ENCODE measurements around the gene MEGF8. TPM values are rescaled to one million over a fixed set of nuclear protein-coding genes. Genes with fewer than 3 reads are reported as not detected.

Gene MEGF8
- total RNA-seq, 4 donors from 2014 or later: 6.4 to 11.1 (median 10.3) TPM

GRCh38 chr19:42294471-42295137 is 30.8 kb upstream of the MEGF8 start:
- H3K36me3 ChIP-seq: peaks cover 46 to 72% (median 46%) of the 10 kb centered on the region in 3 donors
- H3K27me3 ChIP-seq: no peaks in the 10 kb centered on the region
- DNase-seq: no peak
- H3K27ac ChIP-seq: no peak overlapping the region
- WGBS, 2 donors: 84 to 90% methylated on average over 10 to 18 of the region's 24 CpGs
- H3K9me3 ChIP-seq: no peaks in the 10 kb centered on the region
- H3K4me3 ChIP-seq: no peak overlapping the region
- no peak for TF ChIP-seq POLR2A (IDR thresholded peaks at IDR 0.05)
- TF ChIP-seq CTCF (IDR thresholded peaks at IDR 0.05): no peak
- peaks cover 0 to 26% (median 6%) of the 10 kb centered on the region in 3 donors for H3K4me1 ChIP-seq
- intact Hi-C loops (cut with DNase I): loop anchor here (10.0 kb wide), 1 partner anchor 50 kb away; the partner anchor contains the start of gene GSK3A

GRCh38 chr19:42295342-42295741 is 30.1 kb upstream of the MEGF8 start:
- intact Hi-C loops (cut with DNase I): loop anchor here (10.0 kb wide), 1 partner anchor 51 kb away; the partner anchor contains the start of gene GSK3A
- Histone ChIP-seq H3K27me3 (no peaks in the 10 kb centered on the region), H3K36me3 (peaks cover 38 to 64% (median 40%) of the 10 kb centered on the region in 3 donors), H3K9me3 (no peaks in the 10 kb centered on the region), H3K4me3 (no peak overlapping the region), H3K27ac (no peak overlapping the region), H3K4me1 (peaks cover 0 to 24% (median 6%) of the 10 kb centered on the region in 3 donors)
- no peak for DNase-seq
- WGBS, 2 donors: 65% methylated on average over 5 of the region's 5 CpGs; no CpG with 5 or more reads in 1 of the 2 donors
- TF ChIP-seq POLR2A (IDR thresholded peaks at IDR 0.05): no peak
- TF ChIP-seq CTCF (IDR thresholded peaks at IDR 0.05): no peak

GRCh38 chr19:42295831-42296525 is 29.5 kb upstream of the MEGF8 start:
- Histone ChIP-seq H3K27me3 (no peaks in the 10 kb centered on the region), H3K9me3 (no peaks in the 10 kb centered on the region), H3K36me3 (peaks cover 32 to 58% (median 33%) of the 10 kb centered on the region in 3 donors), H3K27ac (no peak overlapping the region), H3K4me3 (no peak overlapping the region), H3K4me1 (peaks cover 0 to 22% (median 6%) of the 10 kb centered on the region in 3 donors)
- intact Hi-C loops (cut with DNase I): loop anchor here (10.0 kb wide), 1 partner anchor 51 kb away; the partner anchor contains the start of gene GSK3A
- 100% methylated on average over 1 to 2 of the region's 6 CpGs for WGBS, 2 donors
- DNase-seq: no peak
- no peak for TF ChIP-seq POLR2A (IDR thresholded peaks at IDR 0.05)
- peak; percentile 88 to 97 (median 93) for TF ChIP-seq CTCF (IDR thresholded peaks at IDR 0.05)

GRCh38 chr19:42297039-42297438 is 28.4 kb upstream of the MEGF8 start:
- Histone ChIP-seq H3K27me3 (no peaks in the 10 kb centered on the region), H3K9me3 (no peaks in the 10 kb centered on the region), H3K4me1 (peaks cover 0 to 20% (median 2%) of the 10 kb centered on the region in 3 donors), H3K4me3 (no peak overlapping the region), H3K27ac (no peak overlapping the region), H3K36me3 (peaks cover 25 to 47% (median 28%) of the 10 kb centered on the region in 3 donors)
- DNase-seq: no peak
- intact Hi-C loops (cut with DNase I): loop anchor here (10.0 kb wide), 1 partner anchor 52 kb away; the partner anchor contains the start of gene GSK3A
- WGBS, 2 donors: 85 to 88% methylated on average over 6 to 15 of the region's 15 CpGs
- TF ChIP-seq CTCF (IDR thresholded peaks at IDR 0.05) (no peak), POLR2A (IDR thresholded peaks at IDR 0.05) (no peak)

Data from esophagus squamous epithelium (tissue), 5 donors.